CD4-positive, alpha-beta memory T cell (primary cell): ENCODE measurements around the gene FAM168A. TPM values are rescaled to one million over a fixed set of nuclear protein-coding genes. Genes with fewer than 3 reads are reported as not detected.

ENCODE experiments used
- CTCF ChIA-PET: fragments of 350-600 bp; sonication (Branson Sonifier 250); formaldehyde crosslinking; loops from one replicate; lab custom pipeline; 2021; ENCODE audit warnings: inconsistent platforms; ENCODE audit not compliant: partially characterized antibody; lab: Charles Lee
- POLR2A ChIA-PET: fragments of 350-600 bp; sonication (Branson Sonifier 250); formaldehyde crosslinking; loops from one replicate; lab custom pipeline; 2021; ENCODE audit not compliant: partially characterized antibody; lab: Charles Lee
- DNase-seq, 5 donors: peaks; one replicate each; pipeline versions ENCODE4 v3.0.0 to v3.0.0-alpha.2; 2020 to 2022; ENCODE audit warnings: mixed read lengths in 1 of 5
- H3K27ac ChIP-seq: one replicate; pipeline ENCODE4 v1.7.0; 2013; ENCODE audit warnings: low read depth, low read length
- H3K27me3 ChIP-seq: 2 replicates; pipeline ENCODE4 v1.7.0; 2013; ENCODE audit warnings: mild to moderate bottlenecking, low read length, moderate library complexity; ENCODE audit not compliant: insufficient read depth
- H3K36me3 ChIP-seq: 2 replicates; pipeline ENCODE4 v1.7.0; 2013; ENCODE audit warnings: mild to moderate bottlenecking, low read length, moderate library complexity; ENCODE audit not compliant: insufficient read depth
- H3K4me1 ChIP-seq: 2 replicates; pipeline ENCODE4 v1.7.0; 2013; ENCODE audit warnings: mild to moderate bottlenecking, low read length, moderate library complexity; ENCODE audit not compliant: insufficient read depth
- H3K4me3 ChIP-seq, 2 donors: one replicate each; pipeline ENCODE4 v1.7.0; 2013; ENCODE audit warnings: low read length in 2 of 2, mild to moderate bottlenecking in 1 of 2
- H3K9me3 ChIP-seq, 2 donors: one replicate each; pipeline ENCODE4 v1.7.0; 2013; ENCODE audit warnings: low read length in 2 of 2, control low read depth in 1 of 2; ENCODE audit not compliant: control insufficient read depth in 1 of 2
- H3K27ac Mint-ChIP-seq, 7 donors: one replicate each; pipeline ENCODE4 v1.8.0; 2020 to 2021; ENCODE audit warnings: mixed read lengths in 7 of 7, mild to moderate bottlenecking in 6 of 7, inconsistent platforms in 3 of 7, moderate library complexity in 3 of 7
- H3K27me3 Mint-ChIP-seq, 2 donors: one replicate each; pipeline ENCODE4 v1.8.0; 2020 to 2021; ENCODE audit warnings: mixed read lengths in 2 of 2
- H3K36me3 Mint-ChIP-seq, 2 donors: one replicate each; pipeline ENCODE4 v1.8.0; 2020 to 2021; ENCODE audit warnings: mixed read lengths in 2 of 2, inconsistent platforms in 1 of 2, mild to moderate bottlenecking in 1 of 2
- H3K4me1 Mint-ChIP-seq, 4 donors: one replicate each; pipeline ENCODE4 v1.8.0; 2020 to 2021; ENCODE audit warnings: mixed read lengths in 4 of 4, mild to moderate bottlenecking in 1 of 4
- H3K4me3 Mint-ChIP-seq, 8 donors: one replicate each; pipeline ENCODE4 v1.8.0; 2020 to 2021; ENCODE audit warnings: mixed read lengths in 8 of 8, mild to moderate bottlenecking in 7 of 8, moderate library complexity in 6 of 8, inconsistent platforms in 3 of 8
- H3K9me3 Mint-ChIP-seq, 8 donors: one replicate each; pipeline ENCODE4 v1.8.0; 2020 to 2021; ENCODE audit warnings: mixed read lengths in 8 of 8, mild to moderate bottlenecking in 5 of 8, inconsistent platforms in 3 of 8, moderate library complexity in 1 of 8
- intact Hi-C: fragments of 100-400 bp; cut with micrococcal nuclease; formaldehyde crosslinking; loops from one replicate; pipeline ENCODE4 v1.15.1; 2023
- polyA plus RNA-seq, 2 donors: library from polyadenylated mRNA; unstranded; fragments of 300-500 nt; fragmentation: Illumina TruSeq; gene quantifications; one replicate each; pipeline ENCODE4 v1.2.3, GENCODE V29; 2021
- total RNA-seq, 2 experiments: library from RNA; stranded (reverse); gene quantifications; one replicate each; pipeline ENCODE4 v1.2.3, GENCODE V29; 2021

Gene FAM168A
- total and polyA plus RNA-seq, 4 experiments from 2014 or later: 0.61 to 22.7 (median 12.7) TPM

DNA sequence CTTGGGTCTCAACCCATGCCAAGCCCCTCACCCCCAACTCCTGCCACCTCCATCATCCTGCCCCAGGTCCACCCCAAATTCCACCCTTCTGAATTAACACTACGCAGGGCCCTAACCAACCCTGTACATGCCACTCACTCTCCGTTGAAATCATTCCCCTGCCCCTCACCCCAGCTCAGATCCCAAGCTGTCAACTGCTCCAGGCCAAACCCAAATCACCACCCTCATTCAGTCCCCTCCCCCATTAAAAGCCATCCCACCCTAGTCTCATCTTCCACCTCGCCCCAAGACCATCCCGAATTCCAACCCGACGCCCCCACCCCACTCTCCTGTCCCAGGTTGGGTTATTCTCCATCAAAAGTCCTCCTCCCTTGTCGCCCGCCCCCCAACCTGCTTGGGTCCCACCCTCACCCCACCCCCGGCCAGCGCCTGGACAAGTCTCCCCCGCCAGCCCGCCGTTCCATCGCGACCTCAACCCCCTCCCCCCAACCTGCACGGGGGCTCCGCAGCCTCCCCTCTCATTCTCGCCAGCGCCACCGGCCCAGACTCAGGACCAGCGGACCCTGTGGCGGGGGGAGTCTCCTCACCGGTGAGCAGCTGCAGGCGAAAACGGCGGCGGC, 466 bp downstream of the FAM168A start:
- Mint-ChIP-seq H3K27ac (peak overlapping the region; percentile 84 to 98 (median 95)), H3K36me3 (peaks cover 0 to 11% of the 10 kb centered on the region in 2 donors), H3K4me1 (peaks cover 22 to 39% (median 31%) of the 10 kb centered on the region in 4 donors), H3K9me3 (no peaks in the 10 kb centered on the region), H3K27me3 (no peaks in the 10 kb centered on the region), H3K4me3 (peak overlapping the region; percentile 92 to 96 (median 94))
- H3K27ac ChIP-seq: peak overlapping the region; percentile 78
- CTCF ChIA-PET: interaction anchor here (1.3 to 1.4 kb wide), 2 partner anchors 119 to 247 kb away, joined by 4 to 5 read pairs; no protein-coding TSS in a partner anchor
- no peaks in the 10 kb centered on the region for H3K27me3 ChIP-seq
- peak overlapping the region; percentile 36 to 94 for H3K4me3 ChIP-seq
- no peaks in the 10 kb centered on the region for H3K9me3 ChIP-seq
- H3K4me1 ChIP-seq: peaks cover 24% of the 10 kb centered on the region
- POLR2A ChIA-PET: interaction anchor here (0.7 to 3.1 kb wide), 8 partner anchors 14 to 896 kb away, joined by 3 to 15 read pairs (median 4); partner anchors contain the start of genes LIPT2 and RAB6A
- intact Hi-C loops: loop anchor here (5.0 to 10.0 kb wide), 3 partner anchors 180 to 997 kb away; partner anchors contain the start of genes COA4, PAAF1 and POLD3
- no peaks in the 10 kb centered on the region for H3K36me3 ChIP-seq
- DNase-seq: no peak

DNA sequence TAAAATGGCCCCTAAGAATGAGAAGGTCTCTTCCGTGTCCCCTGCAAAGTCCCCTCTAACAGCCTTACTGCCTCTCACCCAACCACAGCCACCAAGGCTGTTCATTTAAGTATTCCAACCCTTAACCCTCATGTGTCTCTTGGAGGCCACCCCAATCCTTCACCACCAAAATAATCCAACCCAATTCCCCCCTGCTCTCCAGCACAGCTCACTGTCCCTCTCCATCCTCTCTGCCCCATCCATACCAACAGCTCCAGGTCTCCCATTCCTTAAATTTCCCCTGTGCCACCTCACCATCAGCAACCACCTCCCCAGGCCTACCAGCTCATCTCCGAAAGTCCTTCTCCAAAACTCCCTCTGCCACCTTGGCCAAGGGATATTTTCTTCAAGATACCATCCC, 1.4 kb downstream of the FAM168A start:
- DNase-seq: no peak
- Histone ChIP-seq H3K27ac (no peak overlapping the region), H3K27me3 (no peaks in the 10 kb centered on the region), H3K4me1 (peaks cover 24% of the 10 kb centered on the region), H3K36me3 (no peaks in the 10 kb centered on the region), H3K9me3 (no peaks in the 10 kb centered on the region), H3K4me3 (peak overlapping the region in 1 of 2 donors; percentile 94)
- H3K4me3 Mint-ChIP-seq: peak overlapping the region; percentile 92 to 96 (median 94)
- peaks cover 0 to 11% of the 10 kb centered on the region in 2 donors for H3K36me3 Mint-ChIP-seq
- intact Hi-C loops: loop anchor here (5.0 to 10.0 kb wide), 3 partner anchors 181 to 998 kb away; partner anchors contain the start of genes COA4, PAAF1 and POLD3
- peak overlapping the region in 6 of 7 donors; percentile 43 to 92 (median 78) for H3K27ac Mint-ChIP-seq
- ChIA-PET POLR2A (no interaction called here), CTCF (interaction anchor here (1.3 kb wide), 1 partner anchor 246 kb away, joined by 5 read pairs; no protein-coding TSS in a partner anchor)
- H3K27me3 Mint-ChIP-seq: no peaks in the 10 kb centered on the region
- H3K4me1 Mint-ChIP-seq: peaks cover 22 to 39% (median 31%) of the 10 kb centered on the region in 4 donors
- H3K9me3 Mint-ChIP-seq: no peaks in the 10 kb centered on the region

DNA sequence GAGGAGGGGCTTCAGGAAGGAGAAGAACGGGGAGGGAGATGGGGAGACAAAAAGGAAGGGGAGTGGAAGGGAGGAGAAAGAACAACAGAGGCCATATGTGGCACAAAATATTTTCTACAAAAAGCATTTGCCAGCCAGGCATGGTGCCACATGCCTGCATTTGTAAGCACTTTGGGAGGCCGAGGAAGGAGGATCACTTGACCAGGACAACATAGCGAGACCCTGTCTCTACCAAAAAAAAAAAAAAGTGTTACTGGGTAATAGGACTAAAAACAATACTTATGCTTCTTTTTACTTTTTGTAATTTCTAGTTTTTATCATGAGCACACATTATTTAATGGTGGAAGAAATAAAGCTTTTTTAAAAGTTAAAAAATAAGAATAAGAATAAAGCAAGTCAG, 5.3 kb downstream of the FAM168A start:
- no peak overlapping the region for H3K27ac ChIP-seq
- DNase-seq: no peak
- Mint-ChIP-seq H3K27ac (no peak overlapping the region), H3K4me1 (peaks cover 19 to 28% (median 21%) of the 10 kb centered on the region in 4 donors), H3K9me3 (no peaks in the 10 kb centered on the region), H3K4me3 (no peak overlapping the region), H3K36me3 (no peaks in the 10 kb centered on the region), H3K27me3 (no peaks in the 10 kb centered on the region)
- H3K27me3 ChIP-seq: no peaks in the 10 kb centered on the region
- no peaks in the 10 kb centered on the region for H3K9me3 ChIP-seq
- ChIA-PET POLR2A (no interaction called here), CTCF (interaction anchor here (0.7 kb wide), 1 partner anchor 274 kb away, joined by 3 read pairs; no protein-coding TSS in a partner anchor)
- H3K4me1 ChIP-seq: peaks cover 20% of the 10 kb centered on the region
- intact Hi-C loops: loop anchor here (10.0 kb wide), 1 partner anchor 1002 kb away; the partner anchor contains the start of gene POLD3
- no peak overlapping the region for H3K4me3 ChIP-seq
- no peaks in the 10 kb centered on the region for H3K36me3 ChIP-seq

DNA sequence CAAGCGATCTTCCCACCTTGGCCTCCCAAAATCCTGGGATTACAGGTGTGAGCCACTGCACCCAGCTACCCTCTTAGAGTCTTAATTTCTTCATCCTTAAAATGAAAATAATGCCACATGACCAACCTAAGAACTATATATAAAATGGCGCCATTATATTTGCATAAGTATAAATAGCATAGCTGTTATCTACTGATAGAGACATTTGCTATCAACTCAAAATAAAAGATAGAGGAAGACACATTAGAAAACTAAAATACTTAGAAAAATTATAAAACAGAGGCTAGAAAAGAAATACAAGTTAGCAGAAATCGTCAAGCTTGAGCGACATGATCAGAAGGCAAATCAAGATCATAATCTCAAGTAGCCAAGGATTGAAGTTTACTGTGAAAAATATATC, 6.2 kb downstream of the FAM168A start:
- Histone ChIP-seq H3K36me3 (no peaks in the 10 kb centered on the region), H3K4me3 (no peak overlapping the region), H3K27me3 (no peaks in the 10 kb centered on the region), H3K9me3 (no peaks in the 10 kb centered on the region), H3K4me1 (peaks cover 14% of the 10 kb centered on the region), H3K27ac (no peak overlapping the region)
- POLR2A ChIA-PET: no interaction called here
- no peak for DNase-seq
- CTCF ChIA-PET: no interaction called here
- Mint-ChIP-seq H3K4me1 (peaks cover 13 to 21% (median 14%) of the 10 kb centered on the region in 4 donors), H3K9me3 (no peaks in the 10 kb centered on the region), H3K27me3 (no peaks in the 10 kb centered on the region), H3K4me3 (no peak overlapping the region), H3K36me3 (no peaks in the 10 kb centered on the region), H3K27ac (no peak overlapping the region)
- intact Hi-C loops: loop anchor here (10.0 kb wide), 1 partner anchor 1003 kb away; the partner anchor contains the start of gene POLD3

DNA sequence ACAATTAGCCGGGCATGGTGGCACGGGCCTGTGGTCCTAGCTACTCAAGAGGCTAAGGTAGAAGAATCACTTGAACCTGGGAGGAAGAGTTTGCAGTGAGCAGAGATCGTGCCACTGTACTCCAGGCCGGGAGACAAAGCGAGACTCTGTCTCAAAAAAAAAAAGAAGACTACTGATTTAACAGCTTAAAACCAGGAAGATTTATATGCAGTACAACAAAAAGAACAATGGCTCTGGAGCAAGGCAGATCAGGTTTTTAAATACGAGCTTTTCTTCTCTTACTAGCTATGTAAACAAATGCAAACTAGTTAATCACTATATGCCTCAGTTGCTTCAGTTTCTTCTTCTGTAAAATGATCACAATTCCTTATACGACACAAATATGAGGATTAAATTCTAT, 6.9 kb downstream of the FAM168A start:
- Histone ChIP-seq H3K4me1 (peaks cover 6% of the 10 kb centered on the region), H3K9me3 (no peaks in the 10 kb centered on the region), H3K4me3 (no peak overlapping the region), H3K27me3 (no peaks in the 10 kb centered on the region), H3K27ac (no peak overlapping the region), H3K36me3 (no peaks in the 10 kb centered on the region)
- intact Hi-C loops: loop anchor here (10.0 kb wide), 1 partner anchor 1004 kb away; the partner anchor contains the start of gene POLD3
- no peak overlapping the region for H3K27ac Mint-ChIP-seq
- no peak overlapping the region for H3K4me3 Mint-ChIP-seq
- POLR2A ChIA-PET: no interaction called here
- no peaks in the 10 kb centered on the region for H3K9me3 Mint-ChIP-seq
- no peaks in the 10 kb centered on the region for H3K27me3 Mint-ChIP-seq
- CTCF ChIA-PET: no interaction called here
- H3K4me1 Mint-ChIP-seq: peaks cover 6 to 14% (median 10%) of the 10 kb centered on the region in 4 donors
- DNase-seq: no peak
- H3K36me3 Mint-ChIP-seq: no peaks in the 10 kb centered on the region

DNA sequence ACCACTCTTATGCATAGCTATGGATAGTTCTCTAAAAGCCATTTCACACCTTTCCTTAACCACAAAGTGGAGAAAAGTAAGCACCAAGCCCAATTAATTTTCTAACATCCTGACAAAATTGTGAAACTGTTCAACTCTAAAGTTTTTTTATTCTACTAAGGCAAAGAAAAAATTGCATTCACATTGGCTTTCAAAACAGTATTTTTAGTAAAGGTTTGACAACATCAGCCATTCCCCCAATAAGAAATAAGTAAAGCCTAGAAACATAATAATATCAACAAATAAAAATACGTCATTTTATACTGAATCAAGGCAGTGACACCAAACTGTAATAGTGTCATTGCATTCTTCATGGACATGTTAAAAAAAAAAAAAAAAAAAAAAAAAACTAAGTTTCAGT, 11.1 kb downstream of the FAM168A start:
- Mint-ChIP-seq H3K9me3 (no peaks in the 10 kb centered on the region), H3K27ac (no peak overlapping the region), H3K4me3 (no peak overlapping the region), H3K36me3 (peaks cover 6 to 15% of the 10 kb centered on the region in 2 donors), H3K4me1 (peaks cover 6 to 11% (median 9%) of the 10 kb centered on the region in 4 donors), H3K27me3 (no peaks in the 10 kb centered on the region)
- intact Hi-C loops: no loop called here
- POLR2A ChIA-PET: no interaction called here
- Histone ChIP-seq H3K4me3 (no peak overlapping the region), H3K27ac (no peak overlapping the region), H3K4me1 (no peaks in the 10 kb centered on the region), H3K27me3 (no peaks in the 10 kb centered on the region), H3K9me3 (no peaks in the 10 kb centered on the region), H3K36me3 (no peaks in the 10 kb centered on the region)
- CTCF ChIA-PET: no interaction called here
- no peak for DNase-seq

DNA sequence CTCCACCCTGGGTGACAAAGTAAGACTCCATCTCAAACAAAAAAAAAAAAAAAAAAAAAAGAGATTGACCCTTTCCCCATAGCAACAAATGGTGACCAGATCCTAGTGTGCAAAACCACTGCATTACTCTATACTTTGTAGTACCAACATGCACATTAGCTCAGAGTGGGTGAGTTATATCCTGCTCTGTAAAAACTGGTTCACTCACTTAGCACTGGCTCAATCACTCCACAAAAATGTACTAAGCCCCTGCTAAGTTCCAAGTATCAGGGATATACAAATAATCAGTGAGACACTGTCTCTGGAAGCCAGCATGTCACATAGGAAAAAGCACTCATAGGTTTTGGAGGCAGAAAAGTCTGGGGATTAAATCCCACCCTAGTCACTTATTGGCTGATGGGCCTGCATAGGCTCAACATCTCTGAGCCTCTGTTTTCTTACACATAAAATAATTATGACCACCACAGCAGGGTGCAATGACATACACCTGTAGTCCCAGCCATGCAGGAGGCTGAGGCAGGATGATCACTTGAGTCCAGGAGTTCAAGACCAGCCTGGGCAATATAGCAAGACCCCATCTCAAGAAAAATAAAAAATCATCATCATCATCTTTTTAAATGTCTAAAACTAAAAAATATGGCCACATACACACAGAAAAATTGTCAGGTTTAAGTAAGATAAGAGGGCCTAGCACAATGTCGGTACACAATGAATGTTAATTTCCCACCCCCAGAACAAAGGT, 11.9 kb downstream of the FAM168A start:
- CTCF ChIA-PET: interaction anchor here (0.7 to 1.2 kb wide), 3 partner anchors 9 to 16 kb away, joined by 3 read pairs; no protein-coding TSS in a partner anchor

More for the DNA sequence above, 11.9 kb downstream of the FAM168A start:
- Mint-ChIP-seq H3K9me3 (no peaks in the 10 kb centered on the region), H3K36me3 (peaks cover 7 to 16% of the 10 kb centered on the region in 2 donors), H3K27ac (no peak overlapping the region), H3K4me1 (peaks cover 6 to 11% (median 9%) of the 10 kb centered on the region in 4 donors), H3K27me3 (no peaks in the 10 kb centered on the region), H3K4me3 (no peak overlapping the region)
- Histone ChIP-seq H3K36me3 (no peaks in the 10 kb centered on the region), H3K27ac (no peak overlapping the region), H3K4me1 (no peaks in the 10 kb centered on the region), H3K27me3 (no peaks in the 10 kb centered on the region), H3K9me3 (no peaks in the 10 kb centered on the region), H3K4me3 (no peak overlapping the region)
- no peak for DNase-seq
- POLR2A ChIA-PET: interaction anchor here (0.7 kb wide), 1 partner anchor 19 kb away, joined by 3 read pairs; no protein-coding TSS in a partner anchor
- intact Hi-C loops: no loop called here
